A673 (cell line): Measurements from ENCODE around the gene GPC6. TPM values are rescaled to one million over a fixed set of nuclear protein-coding genes. Genes with fewer than 3 reads are reported as not detected.

Experiments used
- BruUV-seq: library from RNA; stranded (reverse); fragments of 400-500 nt; replicated peaks from 2 replicates; lab custom pipeline; 2021; lab: Mats Ljungman, UMichigan
- CTCF ChIA-PET: fragments of 300-600 bp; sonication (Branson Sonifier 250); formaldehyde crosslinking; loops from one replicate; lab custom pipeline; 2022; ENCODE audit warnings: antibody characterized with exemption; lab: Charles Lee
- POLR2A ChIA-PET: fragments of 300-600 bp; sonication (Branson Sonifier 250); formaldehyde crosslinking; loops from one replicate; lab custom pipeline; 2022; ENCODE audit warnings: antibody characterized with exemption; ENCODE audit not compliant: low non-redundant PET; lab: Charles Lee
- DNase-seq: peaks from one replicate; pipeline ENCODE4 v3.0.0-alpha.2; 2015; ENCODE audit warnings: low spot score
- H3K27ac ChIP-seq: fragments of 200-600 bp; sonication (generic); 2 replicates; pipeline ENCODE4 v1.5.1; 2016; ENCODE audit warnings: mixed run types, low read depth, mild to moderate bottlenecking, mixed read lengths, antibody characterized with exemption, low read length; ENCODE audit not compliant: poor library complexity, severe bottlenecking
- H3K27me3 ChIP-seq: fragments of 200-600 bp; sonication (generic); replicated peaks from 2 replicates; pipeline ENCODE4 v1.6.1; 2017; ENCODE audit warnings: mixed run types, low read depth, mild to moderate bottlenecking, mixed read lengths, antibody characterized with exemption, low read length; ENCODE audit not compliant: insufficient read depth, poor library complexity
- H3K36me3 ChIP-seq: fragments of 200-600 bp; sonication (generic); 2 replicates; pipeline ENCODE4 v1.6.1; 2016; ENCODE audit warnings: mixed run types, mild to moderate bottlenecking, mixed read lengths, antibody characterized with exemption, low read length; ENCODE audit not compliant: insufficient read depth, poor library complexity, severe bottlenecking
- H3K4me1 ChIP-seq: fragments of 200-600 bp; sonication (generic); 2 replicates; pipeline ENCODE4 v1.6.1; 2017; ENCODE audit warnings: mixed run types, mild to moderate bottlenecking, mixed read lengths, antibody characterized with exemption, low read length; ENCODE audit not compliant: insufficient read depth, poor library complexity, severe bottlenecking
- H3K4me3 ChIP-seq: fragments of 200-600 bp; sonication (generic); 2 replicates; pipeline ENCODE4 v1.5.1; 2016; ENCODE audit warnings: low read depth, mixed run types, mild to moderate bottlenecking, mixed read lengths, low read length; ENCODE audit not compliant: poor library complexity, severe bottlenecking
- H3K9me3 ChIP-seq: fragments of 200-600 bp; sonication (generic); 2 replicates; pipeline ENCODE4 v1.6.1; 2016; ENCODE audit warnings: mixed run types, low read depth, mild to moderate bottlenecking, mixed read lengths, antibody characterized with exemption, low read length; ENCODE audit not compliant: poor library complexity, severe bottlenecking
- EZH2 ChIP-seq: fragments of 200-600 bp; sonication (generic); IDR thresholded peaks from 2 replicates; pipeline ENCODE4 v1.6.1; 2017; ENCODE audit warnings: borderline replicate concordance, low read depth, mild to moderate bottlenecking, mixed read lengths, antibody characterized with exemption, low read length; ENCODE audit not compliant: poor library complexity, severe bottlenecking
- intact Hi-C: fragments of 100-400 bp; cut with micrococcal nuclease; formaldehyde crosslinking; loops from one replicate; pipeline ENCODE4 v1.10.0; 2022; ENCODE audit not compliant: unreplicated experiment
- total RNA-seq: library from RNA; stranded (reverse); gene quantifications from 2 replicates; pipeline ENCODE4 v1.2.3, GENCODE V29; 2021
- TF ChIP-seq, protein P1 (sequence below): fragments of 300-800, 200-600 bp; sonication (generic); conservative IDR thresholded peaks from 2 replicates; pipeline ENCODE4 v1.5.1; 2017; ENCODE audit warnings: low read depth, mild to moderate bottlenecking, antibody characterized with exemption, low read length, moderate library complexity, mixed read lengths

GPC6 gene
- total RNA-seq, 1 experiment from 2014 or later: 23.3 TPM

DNA sequence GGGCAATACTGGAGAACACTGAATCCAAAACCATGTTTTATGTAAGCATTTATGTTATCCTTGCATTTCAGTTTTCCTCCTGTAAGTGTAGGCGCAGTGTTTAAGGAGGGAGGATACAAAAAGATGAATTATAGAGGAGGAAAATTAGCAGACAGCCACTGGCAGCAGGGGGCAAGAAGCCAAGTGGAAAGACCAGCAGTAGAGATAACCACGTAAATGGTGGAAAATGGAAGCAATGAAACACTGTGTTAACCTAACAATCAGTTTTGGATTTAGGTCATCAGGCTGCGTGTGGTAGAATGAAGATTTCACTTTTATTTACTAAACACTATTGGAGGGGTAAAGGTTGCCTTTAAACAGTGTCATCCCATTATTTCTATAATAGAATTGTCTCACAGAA lies 447.3 kb downstream of the GPC6 start:
- no peak for DNase-seq
- intact Hi-C loops: no loop called here
- H3K27ac ChIP-seq: no peak overlapping the region
- no TSS peak for BruUV-seq
- no peaks in the 10 kb centered on the region for H3K36me3 ChIP-seq
- POLR2A ChIA-PET: no interaction called here
- H3K4me3 ChIP-seq: no peak overlapping the region
- CTCF ChIA-PET: no interaction called here
- TF ChIP-seq, protein P1, sequence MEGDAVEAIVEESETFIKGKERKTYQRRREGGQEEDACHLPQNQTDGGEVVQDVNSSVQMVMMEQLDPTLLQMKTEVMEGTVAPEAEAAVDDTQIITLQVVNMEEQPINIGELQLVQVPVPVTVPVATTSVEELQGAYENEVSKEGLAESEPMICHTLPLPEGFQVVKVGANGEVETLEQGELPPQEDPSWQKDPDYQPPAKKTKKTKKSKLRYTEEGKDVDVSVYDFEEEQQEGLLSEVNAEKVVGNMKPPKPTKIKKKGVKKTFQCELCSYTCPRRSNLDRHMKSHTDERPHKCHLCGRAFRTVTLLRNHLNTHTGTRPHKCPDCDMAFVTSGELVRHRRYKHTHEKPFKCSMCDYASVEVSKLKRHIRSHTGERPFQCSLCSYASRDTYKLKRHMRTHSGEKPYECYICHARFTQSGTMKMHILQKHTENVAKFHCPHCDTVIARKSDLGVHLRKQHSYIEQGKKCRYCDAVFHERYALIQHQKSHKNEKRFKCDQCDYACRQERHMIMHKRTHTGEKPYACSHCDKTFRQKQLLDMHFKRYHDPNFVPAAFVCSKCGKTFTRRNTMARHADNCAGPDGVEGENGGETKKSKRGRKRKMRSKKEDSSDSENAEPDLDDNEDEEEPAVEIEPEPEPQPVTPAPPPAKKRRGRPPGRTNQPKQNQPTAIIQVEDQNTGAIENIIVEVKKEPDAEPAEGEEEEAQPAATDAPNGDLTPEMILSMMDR: no peak
- no peak for TF ChIP-seq EZH2
- H3K9me3 ChIP-seq: no peaks in the 10 kb centered on the region
- no peaks in the 10 kb centered on the region for H3K27me3 ChIP-seq
- H3K4me1 ChIP-seq: no peaks in the 10 kb centered on the region

DNA sequence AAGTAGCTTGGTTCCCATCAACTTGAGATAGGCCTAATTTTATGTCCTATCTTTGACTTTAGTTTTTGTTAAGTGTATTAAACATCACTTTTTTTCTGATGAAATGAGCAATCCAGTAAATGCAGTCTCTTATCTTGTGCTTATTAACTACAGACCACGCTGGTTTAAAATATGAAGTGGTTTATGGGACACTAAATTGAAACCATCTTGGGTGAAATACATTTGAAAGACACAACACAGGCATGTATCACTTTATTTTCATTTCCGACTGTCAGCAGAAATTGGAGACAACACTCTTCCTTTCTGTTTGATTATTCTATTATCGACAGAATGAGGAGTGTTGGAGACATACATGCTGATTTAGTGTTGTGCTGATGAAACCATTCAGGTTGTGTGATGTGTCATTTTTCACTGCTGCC lies 447.7 kb downstream of the GPC6 start:
- no peak overlapping the region for H3K4me3 ChIP-seq
- intact Hi-C loops: no loop called here
- H3K4me1 ChIP-seq: no peaks in the 10 kb centered on the region
- no peaks in the 10 kb centered on the region for H3K27me3 ChIP-seq
- ChIA-PET POLR2A (no interaction called here), CTCF (no interaction called here)
- no peaks in the 10 kb centered on the region for H3K36me3 ChIP-seq
- BruUV-seq: no TSS peak
- no peak for DNase-seq
- no peak for TF ChIP-seq EZH2
- TF ChIP-seq, protein P1: no peak
- H3K27ac ChIP-seq: no peak overlapping the region
- H3K9me3 ChIP-seq: no peaks in the 10 kb centered on the region

DNA sequence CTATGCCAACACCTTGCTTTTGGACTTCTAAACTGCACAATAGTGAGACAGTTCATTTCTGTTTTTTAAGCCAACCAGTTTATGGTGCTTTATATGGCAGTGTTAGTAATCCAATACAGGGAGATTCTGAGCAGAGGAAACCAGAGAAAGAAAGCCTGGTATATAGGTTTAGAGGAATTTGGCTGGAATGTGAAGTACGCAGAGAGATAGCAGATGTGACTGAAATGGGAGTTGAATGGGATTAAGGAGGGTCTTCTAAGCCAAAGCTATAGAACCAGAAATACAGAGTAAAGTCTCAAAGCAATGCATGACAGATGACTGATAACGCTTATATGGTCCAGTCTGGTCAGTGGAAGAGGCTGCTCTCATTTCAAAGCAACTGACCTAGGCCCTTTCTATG lies 453.7 kb downstream of the GPC6 start:
- no peaks in the 10 kb centered on the region for H3K9me3 ChIP-seq
- no peak overlapping the region for H3K4me3 ChIP-seq
- BruUV-seq: no TSS peak
- no peaks in the 10 kb centered on the region for H3K4me1 ChIP-seq
- POLR2A ChIA-PET: no interaction called here
- DNase-seq: no peak
- CTCF ChIA-PET: no interaction called here
- no peak overlapping the region for H3K27ac ChIP-seq
- intact Hi-C loops: no loop called here
- no peaks in the 10 kb centered on the region for H3K36me3 ChIP-seq
- TF ChIP-seq, protein P1: no peak
- TF ChIP-seq EZH2: no peak
- no peaks in the 10 kb centered on the region for H3K27me3 ChIP-seq
